ENCODE measurements around the gene TAL2. TPM values are rescaled to one million over a fixed set of nuclear protein-coding genes. Genes with fewer than 3 reads are reported as not detected.

The TAL2 gene
- total RNA-seq (0.69 TPM), polyA plus RNA-seq (not detected)

DNA sequence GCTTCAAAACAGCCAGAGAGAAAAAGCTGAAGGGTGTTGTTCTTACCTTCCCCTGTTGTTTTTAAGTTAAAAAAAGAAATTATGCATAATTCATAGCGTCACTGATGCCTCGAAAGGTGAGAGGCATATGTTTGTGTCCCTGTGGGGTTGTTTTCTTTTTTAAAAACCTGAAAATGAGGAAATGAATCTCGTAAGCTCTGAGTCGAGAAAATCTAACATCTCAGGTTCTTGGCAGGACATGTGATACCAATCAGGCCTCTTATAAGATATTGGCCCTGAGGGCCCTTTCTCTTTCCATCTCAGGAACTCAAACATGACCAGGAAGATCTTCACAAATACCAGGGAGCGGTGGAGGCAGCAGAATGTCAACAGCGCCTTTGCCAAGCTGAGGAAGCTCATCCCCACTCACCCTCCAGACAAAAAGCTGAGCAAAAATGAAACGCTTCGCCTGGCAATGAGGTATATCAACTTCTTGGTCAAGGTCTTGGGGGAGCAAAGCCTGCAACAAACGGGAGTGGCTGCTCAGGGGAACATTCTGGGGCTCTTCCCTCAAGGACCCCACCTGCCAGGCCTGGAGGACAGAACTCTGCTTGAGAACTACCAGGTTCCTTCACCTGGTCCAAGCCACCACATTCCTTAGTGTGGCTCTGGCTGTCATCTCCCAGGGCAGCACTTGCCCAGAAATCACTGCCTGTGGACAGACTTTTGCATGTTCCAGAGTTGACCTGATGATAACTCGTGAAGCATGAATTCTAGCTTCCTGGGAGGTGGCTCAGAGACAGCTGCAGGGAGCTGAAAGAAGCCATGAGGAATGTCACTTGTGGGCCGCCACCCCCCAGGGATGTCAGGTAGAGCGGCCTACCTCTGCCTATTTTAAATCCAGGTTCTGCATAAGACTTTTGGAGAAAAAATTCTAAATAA lies at the start of gene TAL2:
TSS of gene TAL2 (plus strand) at position 274 of the 921 bp plus-strand sequence. CDS start at position 314, 40 bp downstream.
- Histone ChIP-seq H3K36me3 (ENCODE audit: insufficient read depth) (no peaks in the 10 kb centered on the region), H3K4me3 (ENCODE audit: low read depth, low read length) (no peak within 1 kb of the TSS), H3K4me1 (ENCODE audit: insufficient read depth) (no peaks in the 10 kb centered on the region), H3K27ac (ENCODE audit: low read depth) (no peak within 1 kb of the TSS)
- WGBS: 85% methylated on average over 12 of the region's 12 CpGs
- DNase-seq (ENCODE audit: extremely low spot score): no peak

DNA sequence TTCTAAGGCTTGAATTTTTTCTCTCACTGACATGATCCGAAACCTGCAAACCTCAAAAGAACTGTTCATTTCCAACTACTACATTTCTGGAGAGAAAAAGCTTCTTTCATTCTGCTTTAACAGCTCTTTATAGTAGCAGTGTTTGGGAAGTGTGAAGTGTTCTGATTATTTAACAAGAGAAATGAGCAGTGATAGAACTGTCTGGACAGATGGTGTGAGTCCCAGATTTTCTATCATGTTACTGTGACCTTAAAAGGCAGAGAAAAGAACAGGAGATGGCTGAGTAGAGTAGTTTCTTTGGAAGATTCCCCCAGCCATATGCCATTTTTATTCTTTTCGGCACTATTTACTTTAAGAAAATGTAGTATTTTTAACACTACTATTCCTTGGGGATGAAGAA lies 41.3 kb upstream of the TAL2 start:
- Histone ChIP-seq H3K27ac (ENCODE audit: low read depth) (no peak overlapping the region), H3K4me3 (ENCODE audit: low read depth, low read length) (no peak overlapping the region), H3K36me3 (ENCODE audit: insufficient read depth) (no peaks in the 10 kb centered on the region), H3K4me1 (ENCODE audit: insufficient read depth) (no peaks in the 10 kb centered on the region)
- no peak for DNase-seq (ENCODE audit: extremely low spot score)
- WGBS: 87% methylated on average over 2 of the region's 2 CpGs

DNA sequence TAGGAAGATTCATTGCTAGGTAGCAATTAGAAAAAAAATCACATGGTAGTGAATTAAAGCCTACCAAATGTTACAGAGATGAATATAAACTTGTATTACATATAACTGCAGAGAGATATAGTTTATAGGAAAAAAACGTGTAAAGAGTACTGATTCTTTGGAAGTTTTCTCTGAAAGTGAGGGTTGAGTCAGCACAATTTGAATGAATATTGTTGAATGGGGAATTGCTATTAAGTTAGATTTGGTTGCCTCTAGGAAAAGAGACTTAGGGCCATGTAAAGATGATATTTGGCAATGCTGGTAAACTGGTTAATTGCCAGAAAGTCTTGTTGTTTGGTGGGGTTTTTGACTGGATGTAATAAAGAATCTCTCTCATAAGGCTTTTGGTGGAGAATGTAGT lies 37.2 kb upstream of the TAL2 start:
- no peak overlapping the region for H3K27ac ChIP-seq (ENCODE audit: low read depth)
- no peaks in the 10 kb centered on the region for H3K4me1 ChIP-seq (ENCODE audit: insufficient read depth)
- H3K36me3 ChIP-seq (ENCODE audit: insufficient read depth): peaks cover 3% of the 10 kb centered on the region
- 79% methylated on average over 1 of the region's 1 CpG for WGBS
- DNase-seq (ENCODE audit: extremely low spot score): no peak
- H3K4me3 ChIP-seq (ENCODE audit: low read depth, low read length): no peak overlapping the region

DNA sequence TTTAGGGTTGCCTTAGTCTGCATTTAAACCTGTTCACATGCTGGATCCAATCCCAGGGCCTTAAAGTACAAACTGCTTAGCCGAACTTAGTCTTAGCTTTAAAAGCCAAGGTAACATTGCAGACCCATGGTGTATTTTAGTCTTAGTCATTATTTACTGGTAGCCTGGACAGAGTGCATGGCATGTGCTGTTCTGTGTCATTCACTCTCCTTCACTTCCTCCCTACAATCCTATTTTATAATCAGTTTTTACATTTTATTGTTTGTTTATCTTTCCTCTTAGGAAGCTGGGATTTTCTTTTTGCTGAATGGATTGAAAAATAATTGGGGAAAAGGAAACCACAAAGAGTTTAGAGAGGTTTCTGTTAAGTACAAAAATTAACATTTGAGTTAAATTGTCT lies 29.4 kb upstream of the TAL2 start:
- WGBS: 70% methylated on average over 1 of the region's 1 CpG
- Histone ChIP-seq H3K4me1 (ENCODE audit: insufficient read depth) (no peaks in the 10 kb centered on the region), H3K27ac (ENCODE audit: low read depth) (no peak overlapping the region), H3K36me3 (ENCODE audit: insufficient read depth) (peaks cover 1% of the 10 kb centered on the region), H3K4me3 (ENCODE audit: low read depth, low read length) (no peak overlapping the region)
- DNase-seq (ENCODE audit: extremely low spot score): no peak

DNA sequence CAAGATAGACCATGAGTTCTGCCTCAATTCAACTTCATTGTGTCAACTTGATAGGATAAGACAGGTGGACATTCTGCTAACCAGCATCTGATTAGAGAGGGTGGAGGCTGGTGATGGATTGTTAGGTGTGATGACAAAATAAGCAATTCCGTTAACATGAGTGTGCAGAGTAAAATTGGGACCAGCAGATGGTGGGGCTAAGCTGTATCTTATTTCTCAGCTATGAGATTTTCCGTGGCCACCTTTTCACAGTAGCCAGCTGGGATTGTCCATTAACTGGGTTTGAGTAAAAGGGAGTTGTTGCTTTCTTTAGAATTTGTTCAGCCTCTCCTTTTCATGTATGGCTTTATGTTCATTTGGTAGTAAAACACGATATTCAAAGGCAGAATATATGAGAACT lies 28.8 kb upstream of the TAL2 start:
- no peaks in the 10 kb centered on the region for H3K36me3 ChIP-seq (ENCODE audit: insufficient read depth)
- DNase-seq (ENCODE audit: extremely low spot score): no peak
- no peaks in the 10 kb centered on the region for H3K4me1 ChIP-seq (ENCODE audit: insufficient read depth)
- WGBS: 66% methylated on average over 3 of the region's 3 CpGs
- no peak overlapping the region for H3K4me3 ChIP-seq (ENCODE audit: low read depth, low read length)
- no peak overlapping the region for H3K27ac ChIP-seq (ENCODE audit: low read depth)

DNA sequence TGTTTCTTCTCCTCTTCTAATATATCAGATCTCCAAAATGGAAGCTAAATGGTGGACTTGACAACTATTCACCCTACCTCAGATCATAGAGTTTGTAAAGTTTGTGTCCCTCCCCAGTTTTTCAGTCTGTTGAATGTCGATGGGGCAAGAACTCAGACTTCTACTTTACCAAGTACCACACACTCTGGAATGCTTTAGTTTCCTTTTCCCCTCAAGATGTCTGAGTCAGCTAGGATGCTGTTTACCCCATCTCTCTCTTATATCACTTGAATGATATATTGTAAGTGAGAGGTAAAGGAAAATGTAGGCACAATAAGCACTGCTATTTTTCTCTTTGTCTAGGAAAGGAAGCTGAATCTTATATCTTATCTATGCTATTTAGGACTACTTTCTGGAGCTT lies 25.9 kb upstream of the TAL2 start:
- no peak for DNase-seq (ENCODE audit: extremely low spot score)
- whole genome bisulfite sequencing: 93% methylated on average over 1 of the region's 1 CpG
- H3K36me3 ChIP-seq (ENCODE audit: insufficient read depth): peaks cover 3% of the 10 kb centered on the region
- H3K27ac ChIP-seq (ENCODE audit: low read depth): no peak overlapping the region
- H3K4me3 ChIP-seq (ENCODE audit: low read depth, low read length): no peak overlapping the region
- no peaks in the 10 kb centered on the region for H3K4me1 ChIP-seq (ENCODE audit: insufficient read depth)

DNA sequence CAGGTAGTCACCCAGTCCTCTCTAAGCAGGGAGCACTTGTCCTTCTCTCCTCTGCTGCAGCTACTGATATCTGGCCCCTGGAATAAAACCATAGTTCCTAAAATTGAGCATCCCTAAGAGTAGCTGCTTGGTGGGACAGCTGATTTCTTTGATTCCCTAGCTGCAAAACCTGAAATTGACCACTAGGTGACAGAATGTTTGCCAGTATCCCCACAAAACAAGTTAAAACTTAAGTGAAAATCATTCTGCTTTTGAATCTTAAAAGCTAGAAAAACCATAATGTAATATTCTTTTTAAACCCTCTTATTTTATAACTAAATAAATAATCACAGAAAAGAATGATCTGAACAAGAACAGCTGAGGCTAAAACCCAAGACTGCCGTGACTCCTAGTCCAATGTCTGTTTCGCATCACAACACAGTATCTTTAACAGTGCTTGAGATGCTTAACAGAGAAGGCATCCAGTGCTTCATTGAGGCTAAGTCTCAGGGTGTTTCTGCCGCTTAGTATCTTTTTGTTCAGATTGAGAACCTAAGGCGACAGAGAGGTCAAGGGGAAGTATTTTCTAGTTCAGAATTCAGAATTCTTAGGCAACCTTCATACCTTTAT lies 24.4 kb upstream of the TAL2 start:
- Histone ChIP-seq H3K27ac (ENCODE audit: low read depth) (no peak overlapping the region), H3K4me3 (ENCODE audit: low read depth, low read length) (no peak overlapping the region), H3K4me1 (ENCODE audit: insufficient read depth) (no peaks in the 10 kb centered on the region), H3K36me3 (ENCODE audit: insufficient read depth) (peaks cover 3% of the 10 kb centered on the region)
- DNase-seq (ENCODE audit: extremely low spot score): no peak
- WGBS: 95% methylated on average over 4 of the region's 4 CpGs

DNA sequence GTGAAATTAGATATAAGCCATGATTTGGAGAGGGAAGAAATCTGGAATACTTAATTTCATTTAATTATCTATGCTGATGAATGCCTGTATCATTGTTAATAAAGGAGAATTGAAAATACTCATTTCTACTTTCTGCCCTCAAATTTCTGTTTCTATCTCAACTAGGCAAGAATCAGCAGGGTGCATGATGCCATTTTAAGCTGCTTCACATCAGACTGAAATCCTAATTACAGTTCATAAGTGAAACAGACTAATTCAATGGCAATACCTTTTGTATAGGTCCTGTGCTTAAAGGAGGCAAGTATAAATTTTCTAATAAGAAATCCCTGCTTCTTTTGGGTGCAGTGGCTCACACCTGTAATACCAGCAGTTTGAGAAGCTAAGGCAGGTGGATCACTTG lies 22.3 kb upstream of the TAL2 start:
- Histone ChIP-seq H3K36me3 (ENCODE audit: insufficient read depth) (peaks cover 3% of the 10 kb centered on the region), H3K4me3 (ENCODE audit: low read depth, low read length) (no peak overlapping the region), H3K27ac (ENCODE audit: low read depth) (no peak overlapping the region), H3K4me1 (ENCODE audit: insufficient read depth) (no peaks in the 10 kb centered on the region)
- DNase-seq (ENCODE audit: extremely low spot score): no peak

DNA sequence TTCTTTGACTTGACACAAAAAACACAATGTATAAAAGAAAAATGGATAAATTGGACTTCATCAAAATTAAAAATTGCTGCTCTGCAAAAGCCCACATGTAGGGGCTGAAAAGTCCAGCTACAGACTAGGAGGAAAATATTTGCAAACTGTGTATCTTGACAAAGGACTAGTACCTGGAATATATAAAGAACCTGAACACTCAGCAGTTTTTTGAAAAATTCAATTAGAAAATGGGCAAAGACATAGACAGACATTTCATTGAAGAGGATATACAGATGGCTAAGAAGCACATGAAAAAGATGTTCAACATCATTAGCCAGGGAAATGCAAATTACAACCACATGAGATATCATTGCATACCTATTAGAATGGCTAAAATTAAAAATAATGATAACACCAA lies 18.5 kb upstream of the TAL2 start:
- peaks cover 3% of the 10 kb centered on the region for H3K36me3 ChIP-seq (ENCODE audit: insufficient read depth)
- H3K4me1 ChIP-seq (ENCODE audit: insufficient read depth): no peaks in the 10 kb centered on the region
- DNase-seq (ENCODE audit: extremely low spot score): no peak

DNA sequence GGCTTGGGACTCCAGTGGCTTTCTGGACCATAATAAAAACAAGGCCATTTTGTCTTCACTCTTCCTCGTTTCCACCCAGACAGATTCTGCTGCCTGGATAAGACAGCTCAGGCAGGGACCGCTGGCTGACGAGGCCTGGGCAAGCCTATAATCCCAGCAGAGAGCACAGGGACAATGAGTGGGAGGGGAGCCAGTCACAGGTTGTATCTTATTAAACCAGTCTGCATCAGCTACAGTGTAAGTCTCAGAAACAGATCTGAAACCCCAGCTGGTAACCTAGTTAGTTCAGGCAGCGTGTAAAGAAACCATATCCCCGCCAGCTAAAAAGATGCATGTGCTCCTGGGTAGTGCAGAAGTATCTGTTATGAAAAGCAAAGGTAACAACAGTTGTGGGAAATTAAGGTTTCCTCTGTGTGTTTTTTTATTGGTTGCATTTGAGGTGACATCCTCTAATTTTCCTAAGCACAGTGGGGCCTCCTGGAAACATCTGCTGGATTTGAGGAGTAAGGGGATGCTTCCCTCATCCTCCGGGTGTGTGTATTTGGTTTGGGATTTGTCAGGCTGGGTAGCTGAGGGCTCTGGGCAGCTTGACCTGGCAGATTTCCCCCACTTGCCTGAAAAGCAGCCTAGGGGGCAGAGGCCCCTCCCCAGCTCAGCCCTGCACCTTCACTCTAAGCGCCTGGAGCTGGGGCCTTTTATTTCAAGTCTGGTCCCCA lies 15.2 kb upstream of the TAL2 start:
- H3K27ac ChIP-seq (ENCODE audit: low read depth): no peak overlapping the region
- H3K36me3 ChIP-seq (ENCODE audit: insufficient read depth): no peaks in the 10 kb centered on the region
- H3K4me1 ChIP-seq (ENCODE audit: insufficient read depth): no peaks in the 10 kb centered on the region
- WGBS: 78% methylated on average over 7 of the region's 7 CpGs
- no peak for DNase-seq (ENCODE audit: extremely low spot score)
- H3K4me3 ChIP-seq (ENCODE audit: low read depth, low read length): no peak overlapping the region

More for the DNA sequence above, 18.5 kb upstream of the TAL2 start:
- Histone ChIP-seq H3K4me3 (ENCODE audit: low read depth, low read length) (no peak overlapping the region), H3K27ac (ENCODE audit: low read depth) (no peak overlapping the region)

DNA sequence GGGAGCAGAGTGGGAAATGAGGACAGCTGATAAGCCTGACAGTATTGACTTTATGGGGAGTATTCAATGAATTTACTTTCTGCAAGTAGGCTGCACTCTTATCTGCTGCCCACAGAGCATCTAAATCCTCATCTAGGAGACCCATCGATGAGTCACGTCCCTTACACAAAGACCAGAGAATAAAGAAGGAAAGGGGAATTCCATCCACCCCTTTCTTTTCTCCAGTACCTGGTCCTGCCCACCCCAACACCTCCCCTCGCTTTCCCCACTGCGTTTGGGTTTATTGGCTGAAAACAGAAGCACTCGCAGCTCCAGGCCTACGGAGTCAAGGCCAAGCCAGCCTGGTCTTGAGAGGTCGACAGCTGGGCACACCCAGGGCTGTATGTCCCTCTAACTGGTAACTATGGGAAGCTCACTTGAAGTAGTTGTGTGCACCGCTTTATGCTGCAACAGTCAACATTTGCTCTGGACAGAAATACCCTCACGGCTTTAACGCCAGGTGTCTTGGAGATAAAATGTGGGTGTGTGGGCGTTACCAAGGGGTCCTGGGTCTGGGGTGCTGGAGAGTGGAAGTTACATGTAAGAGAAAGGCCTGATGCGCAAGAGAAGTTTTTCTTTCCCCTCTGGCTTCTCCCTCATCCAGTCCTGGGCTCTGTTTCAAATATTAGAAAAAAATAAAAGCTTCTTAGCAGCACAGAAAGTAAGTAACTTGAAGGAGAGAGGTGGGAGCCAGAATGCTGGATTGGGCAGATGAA lies 14.5 kb upstream of the TAL2 start:
- no peak for DNase-seq (ENCODE audit: extremely low spot score)
- 65% methylated on average over 12 of the region's 12 CpGs for WGBS
- Histone ChIP-seq H3K27ac (ENCODE audit: low read depth) (no peak overlapping the region), H3K36me3 (ENCODE audit: insufficient read depth) (no peaks in the 10 kb centered on the region), H3K4me1 (ENCODE audit: insufficient read depth) (no peaks in the 10 kb centered on the region), H3K4me3 (ENCODE audit: low read depth, low read length) (no peak overlapping the region)

DNA sequence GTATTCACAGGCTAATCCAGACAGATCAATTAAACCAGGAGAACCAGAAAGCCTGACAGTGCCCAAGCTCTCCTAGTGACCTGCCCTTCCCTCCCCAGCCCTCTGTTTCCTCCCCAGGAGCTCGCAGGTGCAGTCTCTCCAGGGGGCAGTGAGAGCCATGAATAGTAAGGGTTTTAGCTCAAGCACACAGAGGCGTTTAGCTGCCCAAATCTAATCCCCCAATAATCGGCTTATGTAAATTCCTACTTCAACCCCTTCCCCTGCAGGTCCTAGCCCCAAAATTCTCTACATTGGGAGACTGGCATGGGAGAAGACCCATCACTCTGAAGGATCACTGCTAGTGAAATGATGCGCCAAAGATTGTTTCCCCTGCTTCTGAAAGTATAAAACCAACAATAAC lies 10.5 kb upstream of the TAL2 start:
- whole genome bisulfite sequencing: 72% methylated on average over 4 of the region's 4 CpGs
- DNase-seq (ENCODE audit: extremely low spot score): no peak
- Histone ChIP-seq H3K27ac (ENCODE audit: low read depth) (no peak overlapping the region), H3K4me3 (ENCODE audit: low read depth, low read length) (no peak overlapping the region), H3K4me1 (ENCODE audit: insufficient read depth) (no peaks in the 10 kb centered on the region), H3K36me3 (ENCODE audit: insufficient read depth) (no peaks in the 10 kb centered on the region)

DNA sequence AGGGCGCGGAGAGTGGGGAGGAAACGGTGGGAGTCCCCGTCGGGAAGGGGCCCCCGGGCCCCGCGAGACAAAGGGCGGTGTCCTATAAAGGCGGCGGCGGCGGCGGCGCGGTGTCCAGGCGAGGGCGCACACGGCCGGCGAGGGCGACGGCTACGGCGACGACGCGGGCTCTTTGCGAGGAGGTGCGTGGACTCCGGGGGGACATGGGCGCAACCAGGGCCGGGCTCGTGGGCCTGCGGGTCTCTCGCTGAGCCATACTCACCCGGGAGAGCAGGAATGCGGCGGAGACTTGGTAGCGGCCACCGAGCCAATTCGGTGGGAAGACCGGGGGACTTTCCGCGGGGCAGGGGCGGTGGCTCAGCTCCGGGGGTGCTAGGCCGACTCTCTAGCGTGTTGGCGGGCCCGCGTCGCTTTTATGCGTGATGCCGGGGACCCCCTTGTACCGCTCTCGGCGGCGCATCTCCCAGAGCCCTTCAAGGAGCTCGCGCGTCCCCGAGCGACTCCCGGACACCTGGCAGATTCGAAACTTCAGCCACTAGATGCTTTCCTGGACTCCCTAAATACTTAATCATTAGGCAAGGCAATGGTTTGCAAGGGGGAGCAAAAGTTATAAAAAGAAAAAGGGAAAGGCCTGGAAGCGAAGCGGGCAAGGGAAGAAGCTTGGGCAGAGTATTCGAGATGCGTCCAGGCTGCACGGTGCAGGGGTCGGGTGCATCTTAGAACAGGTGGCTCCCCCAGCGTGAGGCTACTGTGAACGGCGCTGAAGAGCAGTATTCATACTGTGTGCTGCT lies 5.9 kb upstream of the TAL2 start:
- WGBS: 2% methylated on average over 75 of the region's 75 CpGs
- Histone ChIP-seq H3K4me3 (ENCODE audit: low read depth, low read length) (peak overlapping the region; percentile 35), H3K27ac (ENCODE audit: low read depth) (no peak overlapping the region), H3K36me3 (ENCODE audit: insufficient read depth) (no peaks in the 10 kb centered on the region), H3K4me1 (ENCODE audit: insufficient read depth) (no peaks in the 10 kb centered on the region)
- DNase-seq (ENCODE audit: extremely low spot score): no peak

All from urinary bladder (tissue), 4 donors.